ENCODE data around the gene LYRM4. TPM values are rescaled to one million over a fixed set of nuclear protein-coding genes. Genes with fewer than 3 reads are reported as not detected.

LYRM4 gene
- total RNA-seq, 1 experiment from 2014 or later: 44.3 TPM

DNA sequence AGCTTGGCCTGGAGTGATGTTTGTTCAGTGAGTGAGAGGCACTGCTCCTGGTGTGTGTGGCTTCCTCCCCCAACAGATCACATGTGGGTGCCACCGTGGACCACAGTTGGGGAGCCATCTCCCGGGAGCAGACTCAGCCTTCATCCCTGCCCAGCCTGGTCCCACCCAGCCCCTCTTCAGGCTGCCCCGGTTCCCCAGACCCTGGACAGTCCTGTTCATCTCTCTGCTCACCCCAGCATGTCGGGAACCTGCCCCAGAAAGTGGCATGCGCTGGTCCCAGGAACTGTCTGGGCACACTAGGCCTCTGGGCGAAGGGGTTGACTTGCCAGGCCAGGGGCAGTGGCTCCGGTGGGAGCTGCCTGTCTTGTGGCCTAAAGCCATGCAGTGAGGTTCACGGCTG, 197.1 kb downstream of the LYRM4 start:
- no peak overlapping the region for H2BK15ac ChIP-seq (ENCODE audit: low read depth, low read length)
- no peak overlapping the region; a peak in 1 of 5 replicates for H3K4me3 Mint-ChIP-seq
- TF ChIP-seq, protein P1, sequence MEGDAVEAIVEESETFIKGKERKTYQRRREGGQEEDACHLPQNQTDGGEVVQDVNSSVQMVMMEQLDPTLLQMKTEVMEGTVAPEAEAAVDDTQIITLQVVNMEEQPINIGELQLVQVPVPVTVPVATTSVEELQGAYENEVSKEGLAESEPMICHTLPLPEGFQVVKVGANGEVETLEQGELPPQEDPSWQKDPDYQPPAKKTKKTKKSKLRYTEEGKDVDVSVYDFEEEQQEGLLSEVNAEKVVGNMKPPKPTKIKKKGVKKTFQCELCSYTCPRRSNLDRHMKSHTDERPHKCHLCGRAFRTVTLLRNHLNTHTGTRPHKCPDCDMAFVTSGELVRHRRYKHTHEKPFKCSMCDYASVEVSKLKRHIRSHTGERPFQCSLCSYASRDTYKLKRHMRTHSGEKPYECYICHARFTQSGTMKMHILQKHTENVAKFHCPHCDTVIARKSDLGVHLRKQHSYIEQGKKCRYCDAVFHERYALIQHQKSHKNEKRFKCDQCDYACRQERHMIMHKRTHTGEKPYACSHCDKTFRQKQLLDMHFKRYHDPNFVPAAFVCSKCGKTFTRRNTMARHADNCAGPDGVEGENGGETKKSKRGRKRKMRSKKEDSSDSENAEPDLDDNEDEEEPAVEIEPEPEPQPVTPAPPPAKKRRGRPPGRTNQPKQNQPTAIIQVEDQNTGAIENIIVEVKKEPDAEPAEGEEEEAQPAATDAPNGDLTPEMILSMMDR (conservative IDR thresholded peaks at IDR 0.05): no peak
- no peaks in the 10 kb centered on the region for H4K20me1 ChIP-seq (ENCODE audit: control insufficient read depth, insufficient read depth, insufficient read length)
- no CpG with 5 or more reads among the region's 8 CpGs for WGBS (ENCODE audit: extremely low coverage, insufficient read length, low lambda C conversion rate)
- no peak overlapping the region for H4K8ac ChIP-seq (replicated peaks; ENCODE audit: insufficient read length, low read depth, low read length)
- no peak overlapping the region for H3K23ac ChIP-seq (ENCODE audit: insufficient read length, low read depth, low read length)
- no peak overlapping the region for H3K4me2 ChIP-seq (ENCODE audit: insufficient read depth, insufficient read length, low read length)
- H3K9ac ChIP-seq (ENCODE audit: extremely low read depth, insufficient read length, low read length): no peak overlapping the region
- H2AFZ ChIP-seq (ENCODE audit: low read length): no peak overlapping the region
- no peak overlapping the region for H4K5ac ChIP-seq (ENCODE audit: insufficient read length, low read depth, low read length)
- no peak for DNase-seq
- no peak overlapping the region for H3K56ac ChIP-seq (ENCODE audit: insufficient read length, low read depth, low read length)
- no peak overlapping the region for H3K27ac Mint-ChIP-seq
- H3K4me1 ChIP-seq (ENCODE audit: insufficient read depth, low read length): no peaks in the 10 kb centered on the region
- H4K91ac ChIP-seq (ENCODE audit: insufficient read length, low read depth, low read length): no peak overlapping the region
- H2BK5ac ChIP-seq (ENCODE audit: insufficient read length, low read length): no peak overlapping the region
- no peak overlapping the region for H3K27ac ChIP-seq (ENCODE audit: insufficient read length, low read depth, low read length)
- no peaks in the 10 kb centered on the region for H3K27me3 ChIP-seq (ENCODE audit: insufficient read depth, low read length)
- H3K79me1 ChIP-seq (ENCODE audit: insufficient read depth, low read depth, low read length, poor library complexity, severe bottlenecking): no peaks in the 10 kb centered on the region
- H3K4ac ChIP-seq (ENCODE audit: low read depth, low read length): no peak overlapping the region
- H3K79me2 ChIP-seq (ENCODE audit: insufficient read depth, low read length): no peaks in the 10 kb centered on the region
- H3K27me3 Mint-ChIP-seq (ENCODE audit: low read depth): no peaks in the 10 kb centered on the region; the same call in none of the 2 replicates
- no peaks in the 10 kb centered on the region for H3K23me2 ChIP-seq (ENCODE audit: insufficient read length, low read depth, low read length, poor library complexity, severe bottlenecking)
- H3K14ac ChIP-seq (ENCODE audit: insufficient read depth, low read length): no peak overlapping the region; the same call in 1 of the 2 replicates
- H2BK20ac ChIP-seq (ENCODE audit: low read depth, low read length, poor library complexity, severe bottlenecking): no peak overlapping the region
- no peak overlapping the region for H3K18ac ChIP-seq (ENCODE audit: insufficient read length, low read depth, low read length)
- H3T11ph ChIP-seq (ENCODE audit: low read length): no peak overlapping the region
- H3K9me3 ChIP-seq (ENCODE audit: control insufficient read depth, low read depth, low read length): no peaks in the 10 kb centered on the region
- H3K9me3 Mint-ChIP-seq: peaks cover 0 to 2% of the 10 kb centered on the region in 2 experiments; a peak in 2 of 5 replicates
- H2BK120ac ChIP-seq (ENCODE audit: low read depth, low read length, poor library complexity, severe bottlenecking): no peak overlapping the region
- no peak overlapping the region for H2AK5ac ChIP-seq (ENCODE audit: insufficient read length, low read length)
- 0 out of 7 replicates have a peak, but pooled peaks cover 0 to 3% (median 0%) of the 10 kb centered on the region in 3 experiments for H3K36me3 Mint-ChIP-seq (ENCODE audit: insufficient read depth in 1 of 3, low read depth in 3 of 3)
- peaks cover 4 to 5% of the 10 kb centered on the region in 2 experiments; a peak in 3 of 4 replicates for H3K4me1 Mint-ChIP-seq
- no peak overlapping the region for H2BK12ac ChIP-seq (ENCODE audit: insufficient read length, low read depth, low read length)

All from H9 (cell line).